HG03442 (cell line): ENCODE data around the gene GPR135.
A peak's percentile ranks its signal among the peaks of the same experiment; 100 is the strongest.

ENCODE experiments used
- ATAC-seq: cut with Tn5 transposase; IDR thresholded peaks from one replicate; pipeline ENCODE4 v1.9.1; 2021; ENCODE audit warnings: mild to moderate bottlenecking, moderate library complexity; ENCODE audit not compliant: unreplicated experiment

The GPR135 gene, protein sequence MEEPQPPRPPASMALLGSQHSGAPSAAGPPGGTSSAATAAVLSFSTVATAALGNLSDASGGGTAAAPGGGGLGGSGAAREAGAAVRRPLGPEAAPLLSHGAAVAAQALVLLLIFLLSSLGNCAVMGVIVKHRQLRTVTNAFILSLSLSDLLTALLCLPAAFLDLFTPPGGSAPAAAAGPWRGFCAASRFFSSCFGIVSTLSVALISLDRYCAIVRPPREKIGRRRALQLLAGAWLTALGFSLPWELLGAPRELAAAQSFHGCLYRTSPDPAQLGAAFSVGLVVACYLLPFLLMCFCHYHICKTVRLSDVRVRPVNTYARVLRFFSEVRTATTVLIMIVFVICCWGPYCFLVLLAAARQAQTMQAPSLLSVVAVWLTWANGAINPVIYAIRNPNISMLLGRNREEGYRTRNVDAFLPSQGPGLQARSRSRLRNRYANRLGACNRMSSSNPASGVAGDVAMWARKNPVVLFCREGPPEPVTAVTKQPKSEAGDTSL

DNA sequence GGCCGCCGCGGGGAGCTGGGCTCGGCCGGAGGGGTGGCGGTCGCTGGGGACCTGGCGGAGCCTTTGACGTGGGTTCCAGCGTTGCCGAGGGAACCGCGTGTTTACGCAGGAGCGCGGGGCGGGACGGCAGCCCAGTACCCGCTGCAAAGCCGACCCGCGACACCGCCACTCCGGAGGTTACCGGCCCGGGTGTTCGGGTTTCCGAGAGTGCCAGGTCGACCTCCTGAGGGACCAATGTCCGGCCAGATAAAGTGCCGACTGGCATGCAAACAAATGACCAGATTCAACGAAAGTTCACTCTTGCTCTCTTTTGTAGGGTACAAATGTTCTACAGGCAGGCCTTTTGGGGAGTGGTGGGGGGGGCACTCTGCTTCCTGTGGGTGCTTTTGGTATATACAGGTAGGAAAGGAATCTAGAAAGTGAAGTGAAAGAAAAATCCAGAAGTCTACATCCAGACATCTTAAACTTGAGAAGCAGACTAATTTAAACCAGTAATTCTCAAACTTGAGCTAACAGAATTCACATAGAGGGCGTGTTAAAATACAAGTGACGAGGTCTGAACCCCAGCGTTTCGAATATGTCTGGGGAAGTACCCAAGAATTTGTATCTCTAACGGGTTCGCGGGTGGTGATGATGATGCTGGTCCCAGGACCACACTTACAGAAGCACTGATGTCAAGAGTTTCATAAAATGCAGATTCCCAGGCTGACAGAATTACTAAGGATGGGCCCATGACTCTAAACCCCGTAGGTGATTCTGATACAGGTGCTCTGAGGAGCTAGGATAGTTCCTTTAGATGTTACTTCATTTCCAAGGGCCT, at the start of gene GPR135:
TSS of gene GPR135 (minus strand) at position 65 of the 820 bp plus-strand sequence. CDS start 154 bp downstream, outside the sequence.
- ATAC-seq: no peak

DNA sequence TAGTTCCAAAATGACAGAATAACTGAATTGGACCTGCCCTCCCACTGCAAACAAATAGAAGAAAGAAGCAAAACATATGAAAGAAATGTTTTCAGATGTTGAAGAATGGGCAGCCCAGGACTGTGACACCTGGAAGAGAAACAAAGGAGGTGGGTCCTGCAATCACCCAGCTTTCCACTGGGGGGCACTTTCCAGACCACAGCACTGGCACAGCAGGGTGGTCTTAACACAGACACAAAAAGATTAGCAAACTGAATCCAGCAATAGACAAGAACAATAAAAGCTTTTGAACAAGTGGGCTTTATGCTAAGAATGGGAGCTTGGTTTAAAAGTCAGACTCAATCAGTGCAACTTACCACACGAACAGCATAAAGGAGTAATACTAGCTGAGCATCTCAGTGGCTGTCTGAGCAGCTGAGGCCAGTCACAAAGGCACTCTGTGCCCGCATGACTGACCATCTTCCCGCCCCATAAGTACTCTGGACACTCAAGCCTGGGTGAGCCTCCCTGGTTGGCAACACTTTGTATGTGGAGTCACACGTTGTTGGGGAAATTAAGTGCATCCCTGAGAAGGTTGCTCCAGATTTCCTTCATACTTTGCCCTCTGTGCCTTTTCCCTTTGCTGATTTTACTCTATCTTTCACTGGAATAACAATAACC, 46.9 kb upstream of the GPR135 start:
- no peak for ATAC-seq

DNA sequence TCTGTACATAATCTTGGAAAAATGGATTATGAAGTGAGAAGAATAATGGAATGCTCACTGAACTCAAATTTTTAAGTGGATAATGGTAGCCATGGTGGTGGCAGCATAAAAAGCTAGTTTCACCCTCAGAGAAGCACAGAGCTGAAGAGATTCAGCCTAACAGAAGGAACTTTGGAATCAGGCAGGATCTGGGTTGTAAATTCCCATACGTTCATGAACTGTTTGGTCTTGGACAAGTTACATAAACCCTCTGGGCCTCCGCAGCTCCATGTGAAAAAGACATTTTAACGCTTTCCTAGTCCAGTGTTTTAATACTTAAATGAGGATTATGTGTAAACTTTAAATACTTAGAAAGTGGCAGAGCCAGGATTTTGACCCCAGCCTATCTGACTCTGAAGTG, 45.8 kb upstream of the GPR135 start:
- no peak for ATAC-seq

DNA sequence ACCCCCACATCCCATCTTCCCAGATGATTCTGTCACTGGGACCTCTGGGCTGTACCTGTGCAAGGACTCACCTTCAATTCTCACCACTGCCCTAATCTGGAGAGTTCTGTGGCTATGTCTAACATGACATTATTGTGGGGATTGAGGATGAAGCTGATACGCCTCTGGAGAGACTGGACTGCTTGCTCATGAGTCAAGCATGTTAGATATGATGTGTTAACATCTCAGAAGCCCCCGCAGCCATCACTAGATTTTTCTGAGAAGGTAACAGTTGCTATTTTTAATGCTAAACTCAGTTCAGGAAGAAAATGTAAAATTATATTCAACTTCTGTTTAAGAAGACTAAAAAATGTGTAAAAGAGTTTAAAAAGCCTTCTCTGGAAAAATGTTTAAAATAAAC, 44.8 kb upstream of the GPR135 start:
- ATAC-seq: no peak

DNA sequence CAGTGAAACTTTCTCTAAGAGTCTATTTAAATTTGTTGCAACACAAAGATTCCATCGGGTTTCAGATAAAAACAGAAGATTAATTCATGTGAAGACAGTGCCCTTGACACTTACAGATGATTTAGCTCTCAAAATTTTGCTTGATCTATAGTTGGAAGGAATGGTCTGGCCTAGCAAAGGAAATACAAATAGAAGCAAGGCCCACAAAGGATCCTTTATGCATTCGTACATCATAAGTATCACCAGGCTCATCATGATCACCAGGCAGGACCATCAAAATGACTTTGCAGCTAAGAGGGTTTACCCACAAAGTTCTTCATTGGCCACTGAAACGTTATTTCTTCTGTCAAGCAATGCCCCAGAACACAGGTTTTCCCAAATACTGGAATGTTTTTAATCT, 43.9 kb upstream of the GPR135 start:
- ATAC-seq: no peak

DNA sequence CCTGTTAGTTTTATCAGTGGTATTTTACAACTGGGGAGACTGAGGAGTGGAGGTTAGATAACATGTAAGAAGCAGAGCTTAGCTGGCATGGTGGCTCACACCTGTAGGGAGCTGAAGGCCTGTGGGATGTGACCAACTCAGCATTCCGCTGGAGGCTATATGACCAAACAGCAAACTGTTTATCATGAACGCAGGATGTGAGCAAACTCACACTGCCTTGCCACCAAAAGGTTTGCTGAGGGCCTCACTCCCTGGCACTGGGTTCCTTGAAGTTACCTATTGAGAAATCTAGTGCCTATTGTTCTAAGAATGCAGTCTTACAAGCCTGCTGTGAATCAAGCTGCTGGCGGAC, 42.5 kb upstream of the GPR135 start:
- no peak for ATAC-seq

DNA sequence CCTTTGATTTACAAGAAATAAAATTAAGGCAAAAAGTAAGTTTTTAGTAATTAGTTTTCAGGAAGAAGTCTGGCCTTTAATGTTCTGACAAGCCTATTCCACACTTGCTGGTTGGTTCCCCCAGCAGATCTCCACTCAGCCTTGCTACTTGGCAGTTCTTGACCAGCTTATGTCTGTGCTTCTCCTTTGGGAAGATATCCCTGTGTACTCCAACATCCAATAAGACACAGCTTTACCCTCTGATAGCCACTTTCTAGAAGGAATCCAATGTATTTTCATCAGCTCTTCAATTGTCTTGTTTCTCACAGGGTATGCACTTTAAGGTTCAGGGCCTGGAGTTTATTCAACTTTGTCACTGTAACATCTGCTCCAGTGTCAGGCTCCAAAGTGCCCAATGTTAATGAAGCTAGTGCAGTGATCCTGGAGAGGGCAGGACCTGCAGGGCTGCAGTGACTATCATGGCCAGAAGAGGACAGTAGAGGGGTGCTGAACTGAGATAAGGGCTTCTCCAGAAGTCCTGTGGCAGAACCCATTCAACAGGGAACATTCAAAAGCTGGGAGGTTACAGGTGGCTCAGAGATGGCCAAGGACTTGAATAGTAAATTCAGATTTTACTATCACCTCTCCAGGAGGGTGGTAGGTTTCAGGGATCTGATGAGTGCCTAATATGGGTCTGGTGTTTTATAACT, 42.0 kb upstream of the GPR135 start:
- peak; percentile 82 for ATAC-seq

DNA sequence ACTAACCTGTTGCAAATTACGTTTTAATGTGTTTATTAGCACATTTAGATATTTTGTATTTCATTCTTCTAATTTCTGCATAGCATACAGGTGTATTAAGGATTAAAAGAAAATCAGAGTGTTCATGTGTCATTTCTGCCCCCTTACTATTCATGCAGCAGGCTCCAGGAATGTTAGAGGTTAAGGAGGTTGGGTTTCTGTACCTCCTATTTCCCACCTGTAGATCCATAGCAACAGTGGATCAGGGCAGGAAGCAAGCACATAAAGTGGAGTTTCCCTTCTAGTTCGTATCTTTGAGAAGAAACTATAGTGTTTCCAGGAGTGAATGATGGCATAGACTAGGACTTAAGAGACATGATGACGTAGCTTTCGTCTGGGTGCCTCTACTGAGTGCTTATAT, 38.1 kb upstream of the GPR135 start:
- ATAC-seq: no peak

DNA sequence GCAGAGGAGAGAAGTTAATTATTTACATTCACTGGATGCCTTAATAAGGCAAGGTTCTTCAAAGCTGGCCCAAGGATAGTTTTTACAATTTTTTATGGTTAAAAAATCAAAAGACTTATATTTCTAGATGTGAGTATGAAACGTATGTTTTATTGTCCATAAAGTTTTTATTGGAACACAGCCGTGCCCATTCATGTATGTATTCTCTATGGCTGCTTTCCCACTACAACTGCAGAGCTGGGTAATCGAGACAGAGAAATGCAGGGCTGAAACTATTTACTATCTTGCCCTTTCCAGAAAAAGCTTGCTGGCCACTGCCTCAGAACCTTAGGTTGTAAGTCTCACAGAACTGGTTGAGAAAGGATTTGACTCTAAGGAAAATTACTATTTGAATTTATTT, 35.6 kb upstream of the GPR135 start:
- ATAC-seq: no peak

DNA sequence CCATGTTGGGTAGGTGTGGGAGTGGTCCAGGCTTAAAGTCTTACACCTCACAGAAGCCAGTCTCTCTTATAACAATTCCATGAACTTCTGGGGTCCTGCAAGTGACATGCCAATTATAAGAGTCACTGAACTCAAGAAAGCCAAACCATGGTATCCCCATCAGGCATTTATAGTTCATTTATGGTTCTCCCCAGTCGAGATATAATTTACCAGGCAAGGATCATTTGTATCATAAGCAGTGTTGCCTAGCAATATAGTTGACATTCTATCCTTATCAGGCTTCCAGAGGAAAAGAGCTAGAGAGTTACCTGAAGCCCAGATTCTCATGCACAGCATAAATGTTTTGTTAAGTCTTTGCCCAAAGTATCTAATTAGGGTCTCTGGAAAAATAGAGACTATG, 27.2 kb upstream of the GPR135 start:
- no peak for ATAC-seq

DNA sequence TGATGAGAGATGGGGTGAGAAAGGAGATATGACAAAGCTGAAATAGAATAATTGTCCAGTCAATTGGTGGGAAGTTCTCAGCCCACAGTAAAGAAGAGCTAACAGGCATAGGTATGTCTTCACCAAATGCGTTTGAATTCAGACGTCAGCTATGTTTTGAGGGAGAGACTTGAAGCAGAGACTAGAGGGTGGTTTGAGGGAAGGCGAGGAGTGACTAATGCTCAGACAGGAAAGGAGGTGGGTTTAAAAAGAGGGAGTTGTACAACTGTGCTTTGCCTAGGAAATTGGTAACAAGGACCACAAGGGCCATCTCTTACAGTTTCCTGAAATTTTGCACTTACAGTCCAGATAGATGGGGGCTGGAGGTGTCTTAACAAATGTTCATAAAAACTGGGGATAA, 25.6 kb upstream of the GPR135 start:
- ATAC-seq: no peak

DNA sequence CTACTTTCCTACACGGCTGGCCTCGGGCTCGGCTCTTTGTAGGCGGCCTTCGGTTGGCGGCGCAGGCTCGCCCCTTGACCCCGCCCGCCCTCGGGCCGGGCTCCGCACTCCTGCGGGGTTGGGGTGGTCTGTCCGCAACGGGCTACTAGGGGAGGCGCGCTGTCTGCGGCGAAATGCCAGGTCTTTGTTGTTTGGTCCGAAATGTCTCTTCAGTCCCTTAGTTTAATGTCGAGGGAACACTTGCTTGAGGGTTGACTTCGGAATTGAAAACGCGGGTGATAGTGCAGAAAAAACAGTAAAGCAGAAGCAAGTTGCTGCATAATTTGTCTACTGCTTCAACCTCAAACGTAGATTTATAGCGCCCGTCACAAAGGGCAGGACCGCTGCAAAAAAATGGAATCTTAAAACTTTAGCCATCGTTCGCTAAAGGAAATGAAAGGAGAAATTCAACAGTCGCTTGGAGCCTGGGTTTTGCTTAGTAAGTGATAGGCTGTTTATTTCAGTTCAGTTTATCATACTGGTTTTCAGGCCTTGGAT, 19.5 kb upstream of the GPR135 start:
- ATAC-seq: peak; percentile 39

DNA sequence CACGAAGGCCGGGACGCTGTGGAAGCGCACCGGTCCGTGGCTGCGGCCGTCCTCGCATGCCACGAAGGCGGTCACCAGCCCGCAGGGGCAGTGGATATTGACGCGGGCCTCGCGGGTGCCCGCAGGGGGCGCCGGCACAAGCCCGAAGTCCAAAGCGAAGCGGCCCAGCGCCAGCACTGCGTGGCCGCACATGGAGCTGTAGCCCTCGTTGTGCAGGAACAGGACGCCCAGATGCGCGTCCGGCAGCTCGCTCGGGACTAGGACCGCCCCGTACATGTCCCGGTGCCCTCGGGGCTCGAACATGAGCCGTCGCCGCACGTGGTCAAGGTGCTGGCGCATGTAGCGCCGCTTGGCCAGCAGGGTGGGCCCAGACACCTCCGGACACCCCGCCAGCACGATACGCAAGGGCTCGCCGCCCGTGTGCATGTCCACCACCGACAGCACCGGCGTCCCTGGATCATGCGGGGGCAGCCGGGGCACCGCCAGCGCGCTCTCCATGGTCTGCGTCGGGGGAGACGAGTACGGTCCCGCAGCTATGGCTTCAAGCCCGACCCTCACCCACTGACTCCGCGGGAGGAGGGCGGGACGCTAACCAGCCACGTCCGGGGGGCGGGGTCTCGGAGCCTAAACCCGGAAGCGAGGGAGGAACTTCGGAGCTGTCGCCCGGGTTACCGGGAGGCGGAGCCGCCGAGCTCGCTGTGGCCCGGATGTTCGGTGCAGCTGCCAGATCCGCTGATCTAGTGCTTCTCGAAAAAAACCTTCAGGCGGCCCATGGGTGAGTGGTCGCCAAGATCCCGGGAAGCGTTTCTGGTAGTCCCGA, 18.8 kb upstream of the GPR135 start, which contains the start of the genes JKAMP and L3HYPDH:
TSS of gene JKAMP (plus strand) at position 699 of the 820 bp plus-strand sequence. CDS start at position 772, 73 bp downstream.
TSS of gene L3HYPDH (minus strand) at position 590 of the 820 bp plus-strand sequence. CDS start at position 498, 92 bp downstream.
- ATAC-seq: peak; percentile 86

DNA sequence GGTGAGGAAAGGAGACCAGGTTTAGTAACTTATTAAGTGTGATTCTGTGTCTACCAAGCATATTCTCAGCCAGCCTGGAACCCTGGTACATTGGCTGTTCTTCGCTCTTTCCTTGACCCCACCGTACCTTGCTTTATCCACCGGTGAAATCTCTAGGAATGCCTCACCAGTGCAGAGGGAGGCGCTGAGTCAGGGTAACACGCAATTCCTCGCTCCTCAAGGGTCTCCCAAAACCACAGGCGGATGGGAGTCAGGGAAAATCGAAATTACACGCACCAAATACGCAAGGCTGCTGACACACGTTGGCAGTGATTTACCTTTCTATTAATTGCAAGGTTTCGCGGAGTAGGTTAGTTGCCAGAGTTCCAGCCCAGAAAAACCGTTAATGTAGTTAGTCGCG, 18.2 kb upstream of the GPR135 start:
- no peak for ATAC-seq

DNA sequence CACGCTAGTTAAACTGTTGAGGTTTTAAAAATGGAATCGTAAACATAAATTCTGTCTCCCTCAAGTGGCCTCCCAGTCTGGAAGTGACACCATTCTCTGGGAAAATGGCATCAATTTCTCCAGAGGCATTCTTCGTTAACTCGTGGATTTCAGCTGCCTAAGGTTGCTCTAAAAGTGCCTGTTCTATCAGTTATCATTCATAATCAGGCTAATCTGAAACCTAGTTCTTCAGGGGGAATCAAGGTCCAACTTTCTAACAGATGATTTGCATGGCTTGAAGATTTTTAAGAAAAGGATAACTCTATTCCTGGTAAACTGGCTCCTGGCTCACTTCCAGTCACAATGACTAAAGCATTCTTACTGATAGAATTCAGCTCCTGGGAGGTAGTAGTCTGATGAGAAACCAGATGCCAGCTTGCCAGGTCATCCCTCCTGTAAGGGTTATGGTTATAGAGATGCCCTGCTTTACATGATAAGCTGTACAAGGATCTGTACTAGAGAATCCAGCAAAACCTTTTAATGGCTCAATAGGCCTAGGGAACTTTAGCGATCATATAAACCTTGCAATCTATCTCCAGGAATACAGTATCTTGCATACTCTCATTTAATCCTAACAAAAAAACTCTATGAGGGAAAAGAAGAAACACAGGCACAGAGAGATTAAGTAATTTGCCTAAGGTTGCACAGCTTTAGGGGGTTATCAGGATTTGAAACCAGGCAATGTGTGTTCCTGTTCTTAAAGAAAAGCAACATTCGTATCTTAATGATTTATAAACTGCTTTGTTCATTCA, 17.6 kb upstream of the GPR135 start:
- ATAC-seq: no peak

DNA sequence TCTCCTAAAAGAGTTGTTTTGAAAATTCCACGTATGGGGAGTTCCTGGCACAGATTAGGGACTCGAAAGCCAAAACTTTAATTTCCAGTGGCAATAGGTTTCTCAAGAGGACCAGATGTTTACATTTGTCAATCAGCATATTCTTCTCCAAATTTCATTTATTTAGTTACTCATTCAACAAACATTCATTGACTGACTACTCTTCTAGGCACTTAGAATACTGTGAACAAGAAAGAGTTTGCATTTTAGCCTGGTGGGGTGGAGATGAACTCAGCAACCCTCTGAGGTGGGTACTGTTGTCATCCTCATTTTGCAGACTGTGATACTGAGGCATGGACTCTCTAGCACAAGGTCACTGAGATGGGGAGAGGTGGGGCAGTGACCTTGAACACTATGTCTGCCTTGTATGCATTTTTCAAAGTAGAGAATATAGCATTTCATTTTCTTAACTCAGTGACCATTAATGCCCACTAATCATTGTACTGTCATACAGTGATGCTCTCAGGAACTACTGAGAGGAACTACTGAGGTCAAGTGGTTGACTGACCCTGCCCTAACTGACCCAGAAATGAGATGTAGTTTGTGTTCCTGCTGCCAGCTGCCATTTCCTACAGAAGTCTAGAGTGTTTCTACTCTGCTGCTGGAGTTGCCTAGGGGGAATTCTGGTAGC, 16.8 kb upstream of the GPR135 start:
- ATAC-seq: no peak

DNA sequence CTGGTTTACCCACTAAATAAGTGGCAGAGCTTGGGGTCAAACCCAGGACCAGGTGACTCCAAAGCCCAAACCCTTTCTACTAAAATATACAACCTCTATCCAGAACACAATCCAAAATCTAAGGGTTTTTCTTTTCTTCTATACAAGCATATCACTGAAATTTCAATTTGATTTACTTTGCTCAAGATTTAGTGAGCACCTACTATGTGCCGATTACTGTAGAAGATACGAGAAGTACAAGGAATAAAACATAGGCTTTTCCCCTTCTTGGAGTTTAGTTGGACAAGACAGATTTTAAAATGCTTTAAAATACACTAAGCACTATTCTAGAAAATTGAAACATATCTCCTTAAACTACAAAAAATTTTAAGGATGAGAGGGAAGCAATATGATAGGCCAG, 16.2 kb upstream of the GPR135 start:
- ATAC-seq: no peak

DNA sequence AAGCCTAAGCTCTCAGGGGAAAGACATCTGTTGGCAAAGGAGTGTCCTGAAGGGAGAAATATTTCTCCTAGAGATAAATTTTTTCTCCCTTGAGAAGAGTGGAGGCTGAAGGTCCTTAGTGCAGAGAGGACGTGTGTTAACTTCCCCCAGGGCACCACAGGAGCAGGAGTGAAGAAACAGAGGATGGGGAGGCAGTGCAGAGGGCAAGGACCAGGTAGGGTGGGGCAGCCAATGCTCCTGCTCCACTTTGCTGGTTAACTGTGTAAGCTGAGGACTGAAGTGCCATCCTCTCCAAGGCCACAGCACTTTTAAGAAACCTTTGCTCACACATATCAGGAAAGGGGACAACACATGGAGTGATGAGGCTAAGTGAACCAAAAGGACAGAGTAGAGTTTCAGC, 15.0 kb upstream of the GPR135 start:
- ATAC-seq: no peak
